ENCODE data around the gene NFIC. TPM values are rescaled to one million over a fixed set of nuclear protein-coding genes. Genes with fewer than 3 reads are reported as not detected.

The NFIC gene
- total RNA-seq, 6 experiments from 2014 or later = 186 to 219 (median 211) TPM

DNA sequence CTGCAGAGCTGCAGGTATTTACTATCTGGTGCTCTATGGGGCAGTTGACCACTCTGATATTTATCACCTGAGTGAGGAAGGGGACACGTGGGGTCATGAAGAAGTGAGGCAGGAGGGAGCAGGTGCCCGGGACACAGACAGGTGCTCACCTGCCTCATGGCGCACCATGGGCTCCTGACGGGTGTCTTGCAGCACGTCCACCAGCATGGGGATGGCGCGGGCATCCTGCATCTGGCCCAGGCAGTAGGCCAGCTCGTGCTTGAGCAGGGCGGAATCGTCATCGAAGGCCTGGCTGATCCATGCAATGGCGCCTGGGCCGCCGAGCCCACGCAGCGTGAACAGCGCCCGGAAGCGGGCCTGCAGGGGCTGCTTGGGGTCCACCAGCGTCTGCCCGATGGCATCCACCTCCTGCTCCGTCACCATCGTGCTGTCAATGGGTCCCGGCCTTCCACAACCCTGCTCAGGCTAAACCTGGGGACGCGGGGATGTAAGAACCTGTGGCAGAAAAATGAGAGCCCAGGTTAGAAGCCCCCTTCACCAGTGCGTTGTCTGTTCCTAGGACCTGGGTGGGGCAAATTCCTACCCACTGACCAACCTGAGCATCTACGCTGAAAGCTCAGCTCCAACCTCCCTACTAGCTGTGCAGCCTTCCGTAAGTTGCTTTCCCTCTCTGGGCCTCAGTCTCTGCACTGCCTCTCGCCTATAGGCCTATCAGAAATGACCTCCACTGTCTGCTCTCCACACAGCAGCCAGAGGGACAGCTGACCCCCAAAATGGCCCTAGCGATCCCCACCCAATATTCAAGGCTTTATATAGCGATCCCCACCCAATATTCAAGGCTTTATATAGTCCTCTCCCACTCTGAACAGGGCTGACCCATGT lies 130.2 kb downstream of the NFIC start:
- H3K27me3 Mint-ChIP-seq (ENCODE audit: insufficient read depth) = no peaks in the 10 kb centered on the region
- H3K4me3 Mint-ChIP-seq = no peak overlapping the region
- H3K9me3 Mint-ChIP-seq = no peaks in the 10 kb centered on the region
- no peak overlapping the region for H3K27ac Mint-ChIP-seq
- no peak for TF ChIP-seq CTCF (IDR thresholded peaks at IDR 0.05)
- peaks cover 15% of the 10 kb centered on the region for H3K36me3 Mint-ChIP-seq (ENCODE audit: low read depth)
- no peak for DNase-seq
- H3K4me1 Mint-ChIP-seq (ENCODE audit: low read depth) = peaks cover 18% of the 10 kb centered on the region

- TF ChIP-seq CTCF (IDR thresholded peaks at IDR 0.05) = no peak
- no peak overlapping the region for H3K27ac Mint-ChIP-seq
- H3K4me1 Mint-ChIP-seq (ENCODE audit: low read depth) = peaks cover 18% of the 10 kb centered on the region
- H3K9me3 Mint-ChIP-seq = no peaks in the 10 kb centered on the region
- no peaks in the 10 kb centered on the region for H3K27me3 Mint-ChIP-seq (ENCODE audit: insufficient read depth)
- peaks cover 15% of the 10 kb centered on the region for H3K36me3 Mint-ChIP-seq (ENCODE audit: low read depth)
- no peak for DNase-seq
- no peak overlapping the region for H3K4me3 Mint-ChIP-seq
Measured at GRCh38 chr19:3497757-3498520, 131.6 kb downstream of the NFIC start.

- no peaks in the 10 kb centered on the region for H3K9me3 Mint-ChIP-seq
- no peak for TF ChIP-seq CTCF (IDR thresholded peaks at IDR 0.05)
Measured at GRCh38 chr19:3499738-3500428, 133.5 kb downstream of the NFIC start.

GRCh38 chr19:3500429-3501101 lies 134.2 kb downstream of the NFIC start, which contains the start of gene DOHH:
TSS of gene DOHH (minus strand) at chr19:3500674. CDS start at chr19:3496814, 3,860 bp downstream.
- Mint-ChIP-seq H3K4me1 (ENCODE audit: low read depth) (peaks cover 24% of the 10 kb centered on the region), H3K36me3 (ENCODE audit: low read depth) (peaks cover 12% of the 10 kb centered on the region), H3K4me3 (peak within 1 kb of the TSS; percentile 95), H3K27me3 (ENCODE audit: insufficient read depth) (no peaks in the 10 kb centered on the region; the same call in 1 of the 2 replicates), H3K9me3 (no peaks in the 10 kb centered on the region), H3K27ac (peak within 1 kb of the TSS; percentile 99)
- TF ChIP-seq CTCF (IDR thresholded peaks at IDR 0.05) = no peak
- DNase-seq = peak; percentile 94

More at GRCh38 chr19:3499738-3500428, 133.5 kb downstream of the NFIC start:
- Mint-ChIP-seq H3K27me3 (ENCODE audit: insufficient read depth) (no peaks in the 10 kb centered on the region; the same call in 1 of the 2 replicates), H3K4me3 (peak overlapping the region; percentile 95), H3K36me3 (ENCODE audit: low read depth) (peaks cover 15% of the 10 kb centered on the region), H3K27ac (peak overlapping the region; percentile 99), H3K4me1 (ENCODE audit: low read depth) (peaks cover 22% of the 10 kb centered on the region)
- DNase-seq = no peak

GRCh38 chr19:3501780-3502179 lies 135.4 kb downstream of the NFIC start:
- H3K27ac Mint-ChIP-seq = no peak overlapping the region
- H3K9me3 Mint-ChIP-seq = no peaks in the 10 kb centered on the region
- H3K36me3 Mint-ChIP-seq (ENCODE audit: low read depth) = peaks cover 12% of the 10 kb centered on the region
- peaks cover 28% of the 10 kb centered on the region for H3K4me1 Mint-ChIP-seq (ENCODE audit: low read depth)
- no peaks in the 10 kb centered on the region; the same call in 1 of the 2 replicates for H3K27me3 Mint-ChIP-seq (ENCODE audit: insufficient read depth)
- no peak for DNase-seq
- no peak overlapping the region for H3K4me3 Mint-ChIP-seq
- no peak for TF ChIP-seq CTCF (IDR thresholded peaks at IDR 0.05)
